Keratinocyte (primary cell): ENCODE results near the gene SUSD3. TPM values are rescaled to one million over a fixed set of nuclear protein-coding genes. Genes with fewer than 3 reads are reported as not detected.

Experiments used
- DNase-seq: peaks from one replicate; pipeline ENCODE4 v3.0.0-alpha.2; 2011; ENCODE audit warnings: low read depth, missing footprints, low spot score
- FAIRE-seq: peaks from 2 replicates; lab custom pipeline; 2011; peaks lifted over from hg19 to GRCh38; lab: Jason Lieb, UNC
- H2AFZ ChIP-seq: 2 replicates; pipeline ENCODE4 v1.6.0; 2012; ENCODE audit warnings: low read length, control low read depth, inconsistent platforms; ENCODE audit not compliant: control insufficient read depth
- H3K27ac ChIP-seq: 2 replicates; pipeline ENCODE4 v1.5.1; 2011; ENCODE audit warnings: low read length; ENCODE audit not compliant: control insufficient read depth, insufficient read depth
- H3K27me3 ChIP-seq: 3 replicates; pipeline ENCODE4 v1.6.0; 2011; ENCODE audit warnings: low read length; ENCODE audit not compliant: control insufficient read depth, insufficient read depth; ENCODE audit errors: extremely low read depth
- H3K36me3 ChIP-seq, 2 experiments: 2 replicates in 1 of 2; 3 replicates in 1 of 2; pipeline ENCODE4 v1.5.1; 2011; ENCODE audit warnings: low read length in 2 of 2, mild to moderate bottlenecking in 1 of 2; ENCODE audit not compliant: control insufficient read depth in 2 of 2, insufficient read depth in 2 of 2; ENCODE audit errors: extremely low read depth in 1 of 2
- H3K4me1 ChIP-seq: 3 replicates; pipeline ENCODE4 v1.5.1; 2011; ENCODE audit warnings: low read length; ENCODE audit not compliant: control insufficient read depth, insufficient read depth; ENCODE audit errors: extremely low read depth
- H3K4me2 ChIP-seq: 3 replicates; pipeline ENCODE4 v1.6.0; 2011; ENCODE audit warnings: low read depth, low read length; ENCODE audit not compliant: control insufficient read depth, insufficient read depth; ENCODE audit errors: extremely low read depth
- H3K4me3 ChIP-seq, 3 experiments: fragments of 200-600 bp in 1 of 3; sonication (generic) in 1 of 3; 2 replicates in 2 of 3; 3 replicates in 1 of 3; pipeline ENCODE4 v1.5.1; 2011 to 2016; ENCODE audit warnings: low read length in 3 of 3, mild to moderate bottlenecking in 3 of 3, control low read depth in 2 of 3, inconsistent platforms in 1 of 3, low read depth in 1 of 3, mixed read lengths in 1 of 3, mixed run types in 1 of 3, moderate library complexity in 1 of 3; ENCODE audit not compliant: control insufficient read depth in 2 of 3, insufficient read depth in 2 of 3; ENCODE audit errors: extremely low read depth in 1 of 3
- H3K79me2 ChIP-seq: 2 replicates; pipeline ENCODE4 v1.6.0; 2012; ENCODE audit warnings: low read length; ENCODE audit not compliant: control insufficient read depth, insufficient read depth
- H3K9ac ChIP-seq: 3 replicates; pipeline ENCODE4 v1.6.0; 2011; ENCODE audit warnings: low read length; ENCODE audit not compliant: control insufficient read depth, insufficient read depth; ENCODE audit errors: extremely low read depth
- H3K9me1 ChIP-seq: 3 replicates; pipeline ENCODE4 v1.6.0; 2011; ENCODE audit warnings: low read length; ENCODE audit not compliant: control insufficient read depth, insufficient read depth; ENCODE audit errors: extremely low read depth
- H3K9me3 ChIP-seq: 2 replicates; pipeline ENCODE4 v1.5.1; 2012; ENCODE audit warnings: low read depth, low read length; ENCODE audit not compliant: control insufficient read depth
- H4K20me1 ChIP-seq: 3 replicates; pipeline ENCODE4 v1.6.0; 2011; ENCODE audit warnings: low read length; ENCODE audit not compliant: control insufficient read depth, insufficient read depth; ENCODE audit errors: extremely low read depth
- EZH2 ChIP-seq: IDR thresholded peaks from one replicate; pipeline ENCODE4 v1.6.1; 2012; ENCODE audit warnings: inconsistent platforms, mild to moderate bottlenecking, low read length, moderate library complexity
- dilution Hi-C: fragments of 300-500 bp; cut with MboI; formaldehyde crosslinking; loops from one replicate; pipeline ENCODE4 v1.7.0; 2020; ENCODE audit warnings: low sequenced_read_pairs; ENCODE audit not compliant: extremely low pct_ligation_motif_present
- polyA plus RNA-seq, 5 experiments: library from polyadenylated mRNA; depleted of rRNA in 3 of 5; stranded (reverse) in 3 of 5; stranded (forward) in 1 of 5; unstranded in 1 of 5; fragments of >200 nt; gene quantifications; 1 replicate in 1 of 5; 2 replicates in 3 of 5; 3 replicates in 1 of 5; pipeline versions ENCODE4 v1.2.1 to v1.2.3, GENCODE V29; 2011 to 2012; ENCODE audit warnings: missing spikeins in 2 of 5, low read depth in 1 of 5, low replicate concordance in 1 of 5
- TF ChIP-seq, protein P1 (sequence below), 3 experiments: IDR thresholded peaks in 1 of 3; conservative IDR thresholded peaks in 1 of 3; optimal IDR thresholded peaks in 1 of 3; 2 replicates in 2 of 3; 3 replicates in 1 of 3; pipeline versions ENCODE3 to v1.5.1; 2011; ENCODE audit warnings: low read length in 3 of 3, mild to moderate bottlenecking in 3 of 3, moderate library complexity in 2 of 3, control low read depth in 1 of 3, inconsistent platforms in 1 of 3; ENCODE audit not compliant: insufficient read depth in 2 of 3; ENCODE audit errors: extremely low read depth in 1 of 3

Gene SUSD3
- polyA plus RNA-seq, 1 donor (not counting 4 experiments of a cell fraction or from before 2014, with no cell fraction given) = 0.20 TPM

DNA sequence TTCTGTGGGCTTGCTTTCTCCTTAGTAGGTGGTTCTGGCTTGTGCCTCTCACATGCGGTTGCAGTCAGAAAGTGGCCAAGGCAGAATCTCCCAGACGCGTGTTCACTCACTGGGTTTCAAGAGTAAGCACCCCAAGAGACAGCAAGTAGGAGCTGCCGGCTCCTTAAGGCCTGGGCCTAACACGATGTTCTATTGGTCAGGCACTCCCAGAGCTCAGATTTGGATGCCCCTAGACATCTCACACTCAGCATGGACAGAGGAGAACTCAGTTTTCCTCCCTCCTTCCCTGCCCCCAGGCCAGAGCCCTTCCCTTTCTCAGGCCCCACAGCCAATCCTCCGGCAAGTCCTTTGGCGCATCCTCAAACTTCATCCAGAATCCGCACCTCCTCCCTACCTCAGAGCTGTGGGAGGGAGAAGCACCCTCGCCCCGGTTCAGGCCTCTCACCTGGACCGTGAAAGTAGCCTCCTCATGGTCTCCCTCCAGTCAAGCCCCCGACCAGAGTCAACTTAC is 31.0 kb downstream of the SUSD3 start:
- no peak overlapping the region for H3K4me3 ChIP-seq
- H3K27ac ChIP-seq = no peak overlapping the region
- no peaks in the 10 kb centered on the region for H3K9me1 ChIP-seq
- no peak overlapping the region for H3K4me2 ChIP-seq
- peaks cover 14% of the 10 kb centered on the region for H3K9me3 ChIP-seq
- DNase-seq (no peak), FAIRE-seq (no peak)
- TF ChIP-seq EZH2 = no peak
- TF ChIP-seq, protein P1, sequence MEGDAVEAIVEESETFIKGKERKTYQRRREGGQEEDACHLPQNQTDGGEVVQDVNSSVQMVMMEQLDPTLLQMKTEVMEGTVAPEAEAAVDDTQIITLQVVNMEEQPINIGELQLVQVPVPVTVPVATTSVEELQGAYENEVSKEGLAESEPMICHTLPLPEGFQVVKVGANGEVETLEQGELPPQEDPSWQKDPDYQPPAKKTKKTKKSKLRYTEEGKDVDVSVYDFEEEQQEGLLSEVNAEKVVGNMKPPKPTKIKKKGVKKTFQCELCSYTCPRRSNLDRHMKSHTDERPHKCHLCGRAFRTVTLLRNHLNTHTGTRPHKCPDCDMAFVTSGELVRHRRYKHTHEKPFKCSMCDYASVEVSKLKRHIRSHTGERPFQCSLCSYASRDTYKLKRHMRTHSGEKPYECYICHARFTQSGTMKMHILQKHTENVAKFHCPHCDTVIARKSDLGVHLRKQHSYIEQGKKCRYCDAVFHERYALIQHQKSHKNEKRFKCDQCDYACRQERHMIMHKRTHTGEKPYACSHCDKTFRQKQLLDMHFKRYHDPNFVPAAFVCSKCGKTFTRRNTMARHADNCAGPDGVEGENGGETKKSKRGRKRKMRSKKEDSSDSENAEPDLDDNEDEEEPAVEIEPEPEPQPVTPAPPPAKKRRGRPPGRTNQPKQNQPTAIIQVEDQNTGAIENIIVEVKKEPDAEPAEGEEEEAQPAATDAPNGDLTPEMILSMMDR (optimal IDR thresholded peaks at IDR 0.05 in 1 of 3, IDR thresholded peaks at IDR 0.05 in 1 of 3, conservative IDR thresholded peaks at IDR 0.05 in 1 of 3; ENCODE audit: extremely low read depth in 1 of 3, insufficient read depth in 2 of 3, low read length in 3 of 3) = no peak
- no peaks in the 10 kb centered on the region for H3K27me3 ChIP-seq
- H4K20me1 ChIP-seq = no peaks in the 10 kb centered on the region
- dilution Hi-C loops = no loop called here
- H3K4me1 ChIP-seq = no peaks in the 10 kb centered on the region
- H3K79me2 ChIP-seq = no peaks in the 10 kb centered on the region
- H3K36me3 ChIP-seq = no peaks in the 10 kb centered on the region
- H2AFZ ChIP-seq = no peak overlapping the region
- no peak overlapping the region for H3K9ac ChIP-seq

DNA sequence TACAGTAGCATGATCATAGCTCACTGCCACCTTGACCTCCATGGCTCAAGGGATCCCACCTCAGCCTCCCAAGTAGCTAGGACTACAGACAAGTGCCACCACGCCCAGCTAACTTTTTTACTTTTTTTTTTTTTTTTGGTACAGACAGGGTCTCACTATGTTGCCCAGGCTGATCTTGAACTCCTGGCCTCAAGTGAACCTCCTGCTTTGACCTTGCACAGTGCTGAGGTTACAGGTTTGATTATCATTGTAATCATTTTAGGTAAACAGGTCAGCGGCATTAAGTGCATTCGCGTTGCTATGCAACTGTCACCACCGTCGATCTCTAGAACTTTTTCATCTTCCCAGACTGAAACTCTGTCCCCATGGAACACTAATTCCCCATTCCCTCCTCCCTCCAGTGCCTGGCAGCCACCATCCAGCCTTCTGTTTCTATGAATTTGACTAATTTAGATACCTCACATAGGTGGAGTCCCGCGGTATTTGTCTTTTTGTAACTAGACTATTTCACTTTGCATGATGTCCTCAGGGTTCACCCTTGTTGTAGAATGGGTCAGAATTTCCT is 31.7 kb downstream of the SUSD3 start:
- Histone ChIP-seq H3K4me3 (no peak overlapping the region), H4K20me1 (no peaks in the 10 kb centered on the region), H3K4me2 (no peak overlapping the region), H3K27me3 (no peaks in the 10 kb centered on the region), H2AFZ (no peak overlapping the region), H3K79me2 (no peaks in the 10 kb centered on the region), H3K9me3 (peaks cover 14% of the 10 kb centered on the region), H3K36me3 (no peaks in the 10 kb centered on the region), H3K27ac (no peak overlapping the region), H3K9me1 (no peaks in the 10 kb centered on the region), H3K4me1 (peaks cover 3% of the 10 kb centered on the region), H3K9ac (no peak overlapping the region)
- FAIRE-seq = no peak
- DNase-seq = no peak
- dilution Hi-C loops = no loop called here
- no peak for TF ChIP-seq EZH2
- TF ChIP-seq, protein P1 (optimal IDR thresholded peaks at IDR 0.05 in 1 of 3, IDR thresholded peaks at IDR 0.05 in 1 of 3, conservative IDR thresholded peaks at IDR 0.05 in 1 of 3; ENCODE audit: extremely low read depth in 1 of 3, insufficient read depth in 2 of 3, low read length in 3 of 3) = no peak
